ENCODE data around the gene PXDN.
A peak's percentile ranks its signal among the peaks of the same experiment; 100 is the strongest.
"Not testable (repeated sequence)": the region's sequence is repeated elsewhere in the genome, so short reads cannot be mapped to it uniquely, and the experiment has no call there.

Gene PXDN

GRCh38 chr2:1721706-1722646 lies 22.3 kb downstream of the PXDN start:
- DNase-seq (ENCODE audit: low spot score) = peak; percentile 86

- no peak for DNase-seq (ENCODE audit: low spot score)
Measured at GRCh38 chr2:1718339-1719220, 25.7 kb downstream of the PXDN start.

GRCh38 chr2:1717113-1717512 lies 27.2 kb downstream of the PXDN start:
- DNase-seq (ENCODE audit: low spot score) = peak; percentile 76

GRCh38 chr2:1716441-1716840 lies 27.9 kb downstream of the PXDN start:
- no peak for DNase-seq (ENCODE audit: low spot score)

- not testable (repeated sequence) for DNase-seq (ENCODE audit: low spot score)
Measured at GRCh38 chr2:1716014-1716305, 28.4 kb downstream of the PXDN start.

GRCh38 chr2:1715184-1716013 lies 28.9 kb downstream of the PXDN start:
- no peak for DNase-seq (ENCODE audit: low spot score)

GRCh38 chr2:1714291-1715064 lies 29.8 kb downstream of the PXDN start:
- DNase-seq (ENCODE audit: low spot score) = no peak

GRCh38 chr2:1713839-1714236 lies 30.5 kb downstream of the PXDN start:
- DNase-seq (ENCODE audit: low spot score) = no peak

- no peak for DNase-seq (ENCODE audit: low spot score)
Measured at GRCh38 chr2:1713142-1713838, 31.0 kb downstream of the PXDN start.

GRCh38 chr2:1709946-1710560 lies 34.3 kb downstream of the PXDN start:
- no peak for DNase-seq (ENCODE audit: low spot score)

- no peak for DNase-seq (ENCODE audit: low spot score)
Measured at GRCh38 chr2:1709335-1709605, 35.0 kb downstream of the PXDN start.

GRCh38 chr2:1708476-1709334 lies 35.6 kb downstream of the PXDN start:
- no peak for DNase-seq (ENCODE audit: low spot score)

- peak; percentile 77 for DNase-seq (ENCODE audit: low spot score)
Measured at GRCh38 chr2:1707771-1708418, 36.4 kb downstream of the PXDN start.

GRCh38 chr2:1706089-1706841 lies 38.0 kb downstream of the PXDN start:
- not testable (repeated sequence) for DNase-seq (ENCODE audit: low spot score)

GRCh38 chr2:1705557-1706076 lies 38.7 kb downstream of the PXDN start:
- no peak for DNase-seq (ENCODE audit: low spot score)

GRCh38 chr2:1704631-1705556 lies 39.4 kb downstream of the PXDN start:
- no peak for DNase-seq (ENCODE audit: low spot score)

GRCh38 chr2:1702186-1702565 lies 42.1 kb downstream of the PXDN start:
- DNase-seq (ENCODE audit: low spot score) = no peak

Data from kidney capillary endothelial cell (primary cell).